GM21717 (cell line): Measurements from ENCODE around the gene CHST13.
"Not testable (repeated sequence)": the region's sequence is repeated elsewhere in the genome, so short reads cannot be mapped to it uniquely, and the experiment has no call there.

Source experiments
- ATAC-seq: cut with Tn5 transposase; IDR thresholded peaks from one replicate; pipeline ENCODE4 v1.9.1; 2021; ENCODE audit warnings: mild to moderate bottlenecking, moderate library complexity; ENCODE audit not compliant: unreplicated experiment

The CHST13 gene

GRCh38 chr3:126525091-126525852 lies 1.3 kb downstream of the CHST13 start:
- ATAC-seq = no peak

- no peak for ATAC-seq
These were observed 2.1 kb downstream of the CHST13 start for GRCh38 chr3:126525853-126526667.

DNA sequence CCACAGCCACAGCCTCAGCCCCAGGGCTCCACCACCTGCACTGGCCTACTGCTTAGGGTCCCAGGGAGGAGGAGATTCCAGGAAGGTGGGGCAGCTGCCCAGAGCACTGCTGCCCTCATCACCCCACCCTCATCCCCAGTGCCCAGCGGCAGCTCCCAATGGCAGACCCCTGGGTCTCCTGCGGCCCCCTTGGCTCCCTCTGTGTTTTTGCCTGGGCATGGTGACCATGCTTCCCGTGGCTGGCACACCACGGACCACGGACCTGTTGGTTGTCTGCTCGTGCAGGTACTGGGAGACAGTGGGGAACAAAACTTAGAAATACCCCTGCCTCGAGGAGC lies 2.7 kb downstream of the CHST13 start:
- no peak for ATAC-seq

DNA sequence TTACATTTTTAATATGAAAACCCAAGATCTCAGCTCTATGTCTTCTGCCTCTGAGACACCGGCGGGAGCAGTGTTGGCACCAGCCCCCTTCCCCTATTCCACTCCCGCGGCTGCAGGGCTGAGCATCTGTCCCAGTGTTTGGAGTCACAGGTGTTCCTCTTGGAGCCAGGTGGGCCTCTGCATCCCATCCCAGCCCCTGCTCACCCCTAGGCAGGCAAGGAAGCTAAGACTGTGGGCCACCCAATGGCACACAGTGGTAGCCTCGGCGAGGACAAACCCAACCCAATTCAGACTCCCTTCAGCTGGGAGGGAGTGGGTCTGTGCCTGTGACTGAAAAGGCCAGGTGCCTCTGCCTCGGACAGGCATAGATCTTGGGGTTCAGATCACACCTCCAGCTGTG lies 3.1 kb downstream of the CHST13 start:
- ATAC-seq = no peak

DNA sequence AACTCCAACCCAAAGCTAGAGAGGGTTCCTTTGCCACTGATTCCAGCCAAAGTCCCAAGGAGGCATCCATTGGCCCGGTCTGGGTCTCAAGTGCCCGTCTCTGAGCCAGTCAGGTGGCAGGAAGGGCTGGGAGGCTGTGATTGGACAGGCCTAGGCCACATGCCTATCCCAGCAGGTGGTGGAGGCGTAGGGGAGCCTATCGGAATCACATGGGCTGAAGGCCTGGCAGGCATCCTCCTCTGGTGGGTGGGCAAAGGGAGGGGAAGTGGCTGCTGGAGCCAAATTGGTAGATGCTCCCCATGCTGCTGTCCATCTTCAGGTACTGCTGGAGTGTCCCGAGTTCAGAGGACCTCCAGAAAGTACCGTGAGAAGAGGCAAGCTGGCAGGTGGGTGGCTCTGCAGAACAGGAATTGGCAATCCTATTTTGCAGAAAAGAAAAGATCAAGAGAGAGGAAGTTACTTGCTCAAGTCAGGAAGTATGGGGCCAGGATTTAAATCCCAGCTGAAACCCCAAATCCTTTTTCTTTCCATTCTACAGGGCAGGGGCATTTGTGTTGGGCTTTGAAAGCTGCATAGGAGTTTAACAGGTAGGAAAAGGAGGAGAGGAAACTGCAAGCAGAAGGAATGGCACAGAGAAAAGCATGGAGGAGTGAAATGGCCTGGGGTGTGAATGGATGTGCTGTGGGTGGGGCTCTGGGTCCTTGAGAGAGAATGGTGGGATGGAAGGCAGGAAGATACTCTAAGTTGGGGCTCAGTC lies 3.7 kb downstream of the CHST13 start:
- no peak for ATAC-seq

DNA sequence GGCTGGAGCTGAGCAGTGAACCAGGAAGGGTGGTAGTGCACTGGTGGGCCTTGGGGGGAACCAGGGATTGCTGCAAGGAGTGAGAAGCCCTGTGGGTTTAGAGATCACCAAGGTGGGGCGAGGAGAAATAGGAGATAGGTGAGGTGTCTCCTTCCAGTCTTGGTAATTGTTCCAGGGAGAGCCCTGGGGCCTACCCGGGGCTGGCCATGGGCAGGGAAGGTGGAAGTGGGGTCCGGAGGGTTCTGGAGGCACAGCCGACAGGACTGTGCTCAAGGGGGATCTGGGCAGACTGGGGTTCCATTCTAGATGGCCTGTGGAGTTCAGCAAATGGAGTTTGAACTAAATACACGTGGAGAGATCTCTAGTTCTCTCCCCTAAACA lies 4.5 kb downstream of the CHST13 start:
- ATAC-seq = no peak

DNA sequence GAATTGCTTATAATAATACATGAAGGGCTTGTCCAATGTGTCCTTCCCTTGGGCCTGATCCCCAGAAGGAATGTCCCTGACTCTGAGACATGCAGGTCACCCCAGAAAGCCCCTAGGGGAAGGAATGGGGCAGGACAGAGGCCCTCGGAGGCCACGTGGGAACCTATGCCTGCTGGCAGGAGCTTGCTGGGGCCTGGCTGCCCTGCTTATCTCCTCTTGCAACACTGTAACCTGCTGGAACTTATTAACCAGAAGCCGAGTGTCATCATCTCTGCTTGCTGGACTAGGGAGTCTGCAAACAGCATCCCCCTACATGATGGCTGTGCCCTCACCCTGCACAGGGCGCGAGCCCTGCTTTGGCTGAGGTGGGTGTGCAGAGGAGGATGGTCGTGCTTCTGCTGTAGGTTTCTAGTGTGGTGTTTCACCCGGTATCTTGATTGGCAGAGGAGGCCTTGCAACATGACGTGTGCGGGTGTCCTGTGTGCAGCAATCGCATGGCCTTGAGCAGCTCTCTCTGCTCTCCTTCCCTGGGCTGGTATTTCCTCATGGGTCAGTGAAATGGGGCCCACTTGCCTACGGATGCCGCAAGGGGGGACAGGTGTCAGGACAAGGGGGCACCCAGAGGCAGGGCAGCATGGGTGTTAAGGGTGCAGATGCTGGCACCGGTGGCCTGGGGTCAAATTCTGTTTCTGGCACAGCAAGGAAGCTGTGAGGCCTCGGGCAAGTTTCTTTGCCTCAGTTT lies 5.0 kb downstream of the CHST13 start:
- no peak for ATAC-seq

DNA sequence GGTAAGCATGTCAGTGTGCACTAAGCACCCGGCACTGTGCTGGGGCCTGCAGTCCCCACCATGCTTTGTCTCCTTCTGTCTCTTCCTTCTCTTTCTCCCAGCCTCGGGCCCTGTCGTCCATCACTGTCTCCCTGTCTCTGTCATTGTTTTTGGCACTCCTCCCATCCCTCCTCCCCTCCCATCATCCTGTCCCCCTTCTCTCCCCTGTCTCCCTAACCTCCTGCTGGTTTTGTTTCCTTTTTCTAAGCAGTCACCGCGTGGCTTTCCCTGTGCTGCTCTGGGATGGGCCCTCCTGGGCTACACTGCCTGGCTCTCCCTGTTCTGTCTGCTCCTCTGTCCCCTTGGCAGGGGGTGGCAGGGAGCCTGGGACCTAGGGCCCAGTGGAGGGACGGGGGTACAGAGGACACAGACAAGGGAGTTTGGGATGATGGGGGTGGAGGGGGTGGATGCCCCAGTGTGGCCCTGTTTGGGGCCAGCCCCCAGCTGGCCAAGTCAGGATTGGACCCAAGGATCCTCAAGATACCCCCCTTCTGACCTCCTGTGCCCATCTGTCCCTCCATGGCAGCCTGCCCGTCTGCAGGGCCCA lies 5.7 kb downstream of the CHST13 start:
- no peak for ATAC-seq

DNA sequence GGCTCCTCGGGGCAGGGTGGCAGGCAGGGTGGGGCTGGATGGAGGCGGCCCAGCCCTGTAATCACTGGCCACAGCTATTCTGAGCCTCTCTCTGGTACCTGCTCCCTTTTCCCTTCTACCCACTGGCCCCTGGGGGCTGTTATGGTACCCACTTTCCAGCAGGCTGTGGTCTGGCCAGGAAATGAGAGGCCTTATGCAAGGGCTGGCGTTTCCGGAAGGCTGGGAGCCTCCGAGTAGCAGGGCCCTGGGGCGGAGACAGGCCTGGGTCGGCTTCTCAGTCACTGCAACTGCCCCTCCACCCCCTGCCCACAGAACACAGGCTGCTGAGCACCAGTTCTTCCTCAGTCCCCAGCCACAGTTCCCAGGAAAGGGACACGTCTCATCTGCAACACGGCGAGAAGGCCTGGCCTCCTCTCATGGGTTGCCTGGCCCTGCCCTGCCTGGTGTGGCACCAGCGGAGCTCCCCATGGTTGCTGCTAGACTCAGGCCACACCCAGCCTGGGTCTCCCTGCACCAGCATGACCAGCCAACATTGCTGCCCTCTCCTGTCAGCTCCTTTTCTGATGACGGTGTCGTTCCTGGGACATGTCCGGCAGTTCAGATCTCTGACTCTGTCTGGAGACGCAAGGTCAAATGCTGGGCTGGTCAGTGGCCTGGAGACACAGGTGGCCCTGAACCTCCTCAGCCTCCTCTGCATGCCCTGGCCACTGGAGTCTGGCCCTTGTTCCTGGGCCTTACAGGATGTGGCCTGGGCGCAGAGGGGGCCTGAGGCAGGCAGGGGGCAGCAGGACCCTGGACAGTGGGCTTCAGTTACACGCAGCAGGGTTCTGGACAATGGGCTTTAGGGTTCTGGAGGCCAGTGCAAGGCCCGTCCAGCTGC lies 6.5 kb downstream of the CHST13 start:
- no peak for ATAC-seq

DNA sequence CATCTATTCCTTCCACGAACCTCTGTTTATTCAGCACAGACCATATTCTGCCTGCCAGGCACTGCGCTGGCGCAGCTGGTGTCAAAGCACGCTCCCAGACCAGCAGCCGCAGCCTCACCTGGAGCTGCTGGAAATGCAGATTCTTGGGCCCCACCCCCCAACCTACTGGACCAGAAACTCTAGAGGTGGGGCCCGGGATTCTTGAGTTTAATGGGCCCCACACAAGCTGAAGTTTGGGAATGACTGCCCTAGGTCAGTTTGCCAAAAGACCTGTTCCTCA lies 7.0 kb downstream of the CHST13 start:
- no peak for ATAC-seq

- ATAC-seq = no peak
These were observed 9.6 kb downstream of the CHST13 start for GRCh38 chr3:126533506-126533905.

DNA sequence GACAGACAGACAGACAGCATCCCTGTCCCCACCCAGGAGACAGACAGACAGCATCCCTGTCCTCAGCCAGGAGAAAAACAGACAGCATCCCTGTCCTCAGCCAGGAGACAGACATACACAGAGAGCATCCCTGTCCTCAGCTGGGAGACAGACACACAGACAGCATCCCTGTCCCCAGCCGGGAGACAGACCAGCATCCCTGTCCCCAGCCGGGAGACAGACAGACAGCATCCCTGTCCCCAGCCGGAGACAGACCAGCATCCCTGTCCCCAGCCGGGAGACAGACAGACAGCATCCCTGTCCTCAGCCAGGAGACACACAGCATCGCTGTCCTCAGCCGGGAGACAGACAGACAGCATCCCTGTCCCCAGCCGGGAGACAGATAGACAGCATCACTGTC lies 10.8 kb downstream of the CHST13 start:
- not testable (repeated sequence) for ATAC-seq

- ATAC-seq = no peak
These were observed 11.7 kb downstream of the CHST13 start for GRCh38 chr3:126535636-126536035.

DNA sequence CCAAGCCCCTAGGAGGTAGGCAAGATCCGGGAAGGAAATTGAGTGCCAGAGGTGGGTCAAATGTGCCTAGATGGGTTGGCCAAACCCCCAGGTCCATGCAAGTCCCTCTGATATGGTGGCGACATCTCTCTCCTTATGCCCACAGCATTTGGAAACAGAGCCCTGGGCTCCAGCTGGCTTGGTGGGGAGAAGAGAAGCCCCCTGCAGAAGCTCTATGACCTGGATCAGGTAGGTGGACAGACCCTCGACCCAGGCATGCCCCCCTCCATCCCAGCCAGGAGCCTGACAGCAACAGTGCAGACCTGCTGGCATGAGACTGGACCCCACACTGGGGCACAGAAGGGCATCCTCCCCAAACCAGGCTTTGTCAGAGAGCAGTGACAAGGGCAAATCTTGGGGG lies 12.2 kb downstream of the CHST13 start:
- no peak for ATAC-seq

- no peak for ATAC-seq
These were observed 13.3 kb downstream of the CHST13 start for GRCh38 chr3:126537116-126537729.

DNA sequence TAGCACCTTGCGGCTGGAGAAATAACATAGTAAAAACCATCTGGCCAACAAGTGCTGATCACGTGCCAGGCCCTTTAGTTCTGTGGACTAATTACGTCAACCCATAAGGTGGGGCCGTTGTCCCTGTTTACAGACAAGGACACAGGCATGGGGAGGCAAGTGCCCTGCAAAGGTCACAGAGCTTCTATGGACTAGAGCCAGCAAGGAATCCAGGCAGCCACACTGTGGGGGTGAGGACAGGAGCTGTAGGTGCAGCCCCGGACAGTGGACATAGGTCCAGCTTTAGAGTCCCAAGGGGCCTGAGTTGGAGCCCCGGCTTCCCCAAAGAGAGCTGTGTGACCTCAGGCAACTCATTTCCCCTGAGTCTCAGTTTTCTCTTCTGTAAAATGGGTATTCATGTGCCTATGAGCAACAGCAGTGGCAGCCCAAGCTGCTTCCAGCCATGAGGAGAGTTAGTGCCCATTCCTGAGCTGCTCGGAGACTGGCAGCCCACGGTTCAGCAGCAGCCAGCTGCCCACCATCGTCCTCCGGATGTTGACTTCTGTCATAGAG lies 13.9 kb downstream of the CHST13 start:
- no peak for ATAC-seq

DNA sequence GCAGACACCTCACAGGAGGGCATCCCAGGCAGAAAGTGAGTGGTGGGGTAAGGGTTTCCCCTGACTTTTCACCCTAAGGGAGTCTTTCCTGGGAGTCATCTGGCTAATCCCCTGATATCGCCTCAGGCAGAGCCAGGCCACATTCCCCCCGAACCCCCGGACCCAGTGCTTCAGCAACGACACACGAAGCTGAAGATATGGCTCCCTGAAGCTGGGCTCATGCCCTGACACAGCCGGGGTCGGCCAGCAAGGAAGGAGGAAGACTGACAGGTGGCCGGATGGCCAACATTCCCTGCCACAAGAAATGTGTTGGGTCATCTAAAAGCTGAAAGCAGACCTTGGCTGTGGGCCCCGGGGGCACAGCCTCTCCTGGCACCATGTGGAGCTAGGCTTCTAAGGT lies 14.4 kb downstream of the CHST13 start:
- no peak for ATAC-seq

GRCh38 chr3:126538966-126539365 lies 15.0 kb downstream of the CHST13 start:
- ATAC-seq = no peak

DNA sequence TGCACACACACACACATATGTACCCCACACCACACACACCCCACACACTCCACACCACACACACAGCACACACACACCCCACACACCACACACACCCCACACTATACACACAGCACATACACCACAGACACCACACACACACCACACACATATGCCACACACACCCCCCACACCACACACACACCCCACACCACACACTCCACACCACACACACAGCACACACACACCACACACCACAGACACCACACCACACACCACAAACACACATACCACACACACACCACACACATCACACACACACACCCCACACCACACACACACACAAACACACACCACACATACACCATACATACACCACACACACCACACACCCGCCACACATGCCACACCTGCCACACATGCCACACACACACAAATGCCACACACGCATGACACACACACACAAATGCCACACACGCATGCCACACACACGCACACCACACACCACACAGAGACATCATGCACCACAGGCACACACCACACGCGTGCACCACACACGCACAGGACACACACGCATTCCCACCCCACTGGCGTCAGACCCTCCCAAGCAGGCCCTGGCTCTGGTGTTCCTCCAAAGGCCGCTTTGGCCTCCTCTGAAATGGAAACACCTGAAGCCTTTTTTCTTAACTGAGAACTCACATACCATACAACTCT lies 15.7 kb downstream of the CHST13 start:
- no peak for ATAC-seq
